GM21381 (cell line): ENCODE measurements around the gene ORAI3.
A peak's percentile ranks its signal among the peaks of the same experiment; 100 is the strongest.

Source experiments
- ATAC-seq: cut with Tn5 transposase; IDR thresholded peaks from one replicate; pipeline ENCODE4 v1.9.1; 2021; ENCODE audit warnings: mild to moderate bottlenecking, moderate library complexity; ENCODE audit not compliant: unreplicated experiment

The ORAI3 gene

DNA sequence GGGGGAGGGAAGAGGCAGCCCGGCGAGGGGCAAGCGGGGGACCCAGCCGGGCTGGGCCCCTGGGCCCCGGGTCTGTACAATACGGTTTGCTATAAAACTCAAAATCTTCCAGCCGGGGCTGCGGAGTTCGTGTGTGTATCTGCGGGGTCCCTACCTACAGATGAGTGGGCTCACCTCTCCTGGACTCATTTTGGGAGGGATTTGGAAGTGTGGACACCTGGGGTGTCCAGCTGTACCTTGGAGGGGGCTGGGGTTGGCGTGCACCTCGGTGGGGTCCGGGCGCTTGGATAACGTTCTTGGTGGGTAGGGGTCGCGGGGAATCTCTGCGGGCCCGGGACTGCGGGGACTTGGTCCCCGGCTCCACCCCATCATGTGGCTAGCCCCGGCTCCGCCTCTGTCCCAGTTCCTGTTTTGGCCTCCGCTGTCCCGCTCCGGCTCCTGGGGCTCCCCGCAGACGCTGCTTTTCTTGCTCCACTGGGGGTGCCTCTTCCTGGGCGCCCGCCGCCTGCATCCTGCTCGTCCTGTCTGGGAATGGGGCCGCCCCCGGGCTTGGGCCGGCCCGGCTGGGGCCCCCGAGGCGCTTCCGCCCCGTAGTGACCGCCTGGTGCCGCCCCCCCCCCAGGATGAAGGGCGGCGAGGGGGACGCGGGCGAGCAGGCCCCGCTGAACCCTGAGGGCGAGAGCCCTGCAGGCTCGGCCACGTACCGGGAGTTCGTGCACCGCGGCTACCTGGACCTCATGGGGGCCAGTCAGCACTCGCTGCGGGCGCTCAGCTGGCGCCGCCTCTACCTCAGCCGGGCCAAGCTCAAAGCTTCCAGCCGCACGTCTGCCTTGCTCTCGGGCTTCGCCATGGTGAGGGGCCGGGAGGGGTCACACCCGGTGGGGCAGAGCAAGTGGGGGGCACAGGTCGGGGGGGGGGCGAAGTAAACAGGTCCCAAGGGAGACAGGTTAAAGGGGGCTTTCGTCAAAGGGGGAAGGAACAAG, at the start of gene ORAI3:
ORAI3 (plus strand) TSS at position 402 of the 983 bp plus-strand sequence; CDS start at position 624, 222 bp downstream.
- ATAC-seq = peak; percentile 57

DNA sequence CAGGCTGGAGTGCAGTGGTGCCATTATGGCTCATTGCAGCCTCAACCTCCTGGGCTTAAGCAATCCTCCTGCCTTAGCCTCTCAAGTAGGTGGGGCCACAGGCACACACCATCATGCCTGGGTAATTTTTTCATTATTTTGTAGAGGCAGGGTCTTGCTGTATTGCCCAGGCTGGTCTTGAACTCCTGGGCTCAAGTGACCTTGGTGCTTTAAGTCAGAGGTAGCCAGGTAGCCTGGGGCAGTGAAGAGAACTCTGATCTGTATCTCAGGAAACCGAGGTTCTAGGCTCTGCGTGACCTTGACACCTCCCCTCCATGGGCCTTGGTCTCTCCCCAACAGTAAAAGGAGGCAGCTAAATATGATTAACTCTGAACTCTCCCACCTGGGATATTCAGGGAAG, 49.1 kb upstream of the ORAI3 start:
- no peak for ATAC-seq

DNA sequence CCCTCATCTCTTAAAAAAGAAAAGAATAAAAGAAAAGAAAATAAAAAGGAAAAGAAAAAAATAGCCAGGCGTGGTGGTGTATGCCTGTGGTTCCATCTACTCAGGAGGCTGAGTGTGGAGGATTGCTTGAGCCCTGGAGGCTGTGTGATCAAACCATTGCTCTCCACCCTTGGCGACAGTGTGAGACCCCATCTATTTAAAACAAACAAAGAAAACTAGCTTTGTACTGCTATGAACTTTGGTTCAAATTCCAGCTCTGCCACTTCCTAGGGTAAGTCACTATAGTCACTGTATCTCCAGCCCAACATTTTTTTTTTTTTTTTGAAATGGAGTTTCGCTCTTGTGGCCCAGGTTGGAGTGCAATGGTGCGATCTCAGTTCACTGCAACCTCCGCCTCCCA, 48.3 kb upstream of the ORAI3 start:
- no peak for ATAC-seq

DNA sequence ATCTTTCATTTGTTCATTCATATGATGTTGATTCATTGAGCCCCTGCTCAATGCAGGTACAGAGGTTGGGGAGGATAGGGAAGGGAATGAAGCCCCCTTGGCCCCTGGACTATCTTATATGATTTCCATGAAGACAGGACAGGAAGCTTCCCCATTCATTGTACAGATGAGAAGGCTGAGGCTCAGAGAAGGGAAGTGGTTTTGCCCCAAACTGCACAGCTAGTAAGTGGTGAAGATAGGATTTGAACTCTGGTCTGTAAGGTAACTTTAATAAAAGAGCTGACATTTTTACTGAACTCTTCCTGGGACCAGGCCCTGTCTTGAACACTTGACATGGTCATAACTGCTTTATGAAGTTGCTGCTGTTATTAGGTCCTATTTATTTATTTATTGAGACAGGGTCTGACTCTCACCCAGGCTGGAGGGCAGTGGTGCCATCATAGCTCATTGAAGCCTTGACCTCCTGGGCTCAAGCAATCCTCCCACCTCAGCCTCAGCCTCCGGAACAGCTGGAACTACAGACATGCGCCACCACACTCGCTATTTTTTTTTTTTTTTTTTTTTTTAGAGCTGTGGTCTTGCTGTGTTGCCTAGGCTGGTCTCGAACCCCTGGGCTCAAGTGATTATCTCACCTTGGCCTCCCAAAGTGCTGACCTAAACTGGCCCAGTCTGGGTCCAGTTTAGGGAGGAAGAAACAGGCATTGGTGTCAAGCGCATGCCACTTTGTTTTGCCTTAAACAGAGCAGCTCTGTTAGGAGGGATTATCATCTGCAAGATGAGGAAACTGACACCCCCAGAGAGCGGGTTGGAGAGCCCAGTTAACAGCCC, 47.5 kb upstream of the ORAI3 start:
- no peak for ATAC-seq

DNA sequence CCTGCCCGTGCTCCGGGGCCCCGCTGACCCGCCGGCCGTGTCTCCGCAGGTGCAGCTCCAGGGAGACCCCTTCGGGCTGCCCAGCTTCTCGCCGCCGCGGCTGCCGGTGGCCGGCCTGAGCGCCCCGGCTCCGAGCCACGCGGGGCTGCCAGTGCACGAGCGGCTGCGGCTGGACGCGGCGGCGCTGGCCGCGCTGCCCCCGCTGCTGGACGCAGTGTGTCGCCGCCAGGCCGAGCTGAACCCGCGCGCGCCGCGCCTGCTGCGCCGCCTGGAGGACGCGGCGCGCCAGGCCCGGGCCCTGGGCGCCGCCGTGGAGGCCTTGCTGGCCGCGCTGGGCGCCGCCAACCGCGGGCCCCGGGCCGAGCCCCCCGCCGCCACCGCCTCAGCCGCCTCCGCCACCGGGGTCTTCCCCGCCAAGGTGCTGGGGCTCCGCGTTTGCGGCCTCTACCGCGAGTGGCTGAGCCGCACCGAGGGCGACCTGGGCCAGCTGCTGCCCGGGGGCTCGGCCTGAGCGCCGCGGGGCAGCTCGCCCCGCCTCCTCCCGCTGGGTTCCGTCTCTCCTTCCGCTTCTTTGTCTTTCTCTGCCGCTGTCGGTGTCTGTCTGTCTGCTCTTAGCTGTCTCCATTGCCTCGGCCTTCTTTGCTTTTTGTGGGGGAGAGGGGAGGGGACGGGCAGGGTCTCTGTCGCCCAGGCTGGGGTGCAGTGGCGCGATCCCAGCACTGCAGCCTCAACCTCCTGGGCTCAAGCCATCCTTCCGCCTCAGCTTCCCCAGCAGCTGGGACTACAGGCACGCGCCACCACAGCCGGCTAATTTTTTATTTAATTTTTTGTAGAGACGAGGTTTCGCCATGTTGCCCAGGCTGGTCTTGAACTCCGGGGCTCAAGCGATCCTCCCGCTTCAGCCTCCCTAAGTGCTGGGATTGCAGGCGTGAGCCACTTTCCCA, 46.6 kb upstream of the ORAI3 start:
- peak; percentile 66 for ATAC-seq

DNA sequence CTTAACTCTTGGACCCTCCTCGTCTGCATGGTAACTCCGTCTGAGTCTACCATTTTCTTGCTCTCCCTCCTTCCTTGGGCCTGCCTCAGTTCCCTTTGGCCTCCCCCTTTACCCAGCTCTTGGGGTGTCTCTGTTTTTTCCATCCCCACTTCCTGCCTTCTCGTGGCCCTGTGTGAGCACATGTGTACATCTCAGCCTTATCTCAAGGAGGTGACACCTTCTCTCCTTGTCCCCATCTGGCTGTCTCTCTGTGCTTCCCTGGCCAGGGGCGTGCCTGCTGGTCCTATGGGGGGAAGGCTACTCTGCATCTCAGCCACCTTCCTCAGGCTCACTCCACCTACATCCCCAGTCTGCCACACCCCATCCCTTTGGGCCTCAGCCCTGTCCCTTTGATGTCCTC, 45.9 kb upstream of the ORAI3 start:
- ATAC-seq = no peak

DNA sequence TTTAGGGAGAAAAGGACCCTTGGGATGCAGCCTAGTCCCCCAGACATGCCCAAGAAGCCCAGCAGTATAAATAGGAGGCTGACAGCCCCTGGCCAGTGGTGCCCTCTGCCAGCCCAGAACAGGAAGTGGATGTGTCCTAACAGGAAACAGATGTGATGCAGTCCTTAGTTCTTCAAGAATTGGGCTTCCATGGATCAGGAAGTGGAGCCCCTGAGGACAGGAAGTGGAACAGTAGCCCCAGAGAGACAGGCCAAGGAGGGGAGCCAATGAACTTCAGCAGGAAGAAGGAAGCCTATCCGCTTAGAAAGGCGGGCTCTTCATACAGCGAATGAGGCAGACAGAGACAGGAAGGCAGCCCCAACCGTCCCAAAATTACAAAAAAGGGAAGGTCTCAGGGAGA, 45.3 kb upstream of the ORAI3 start:
- ATAC-seq = no peak

DNA sequence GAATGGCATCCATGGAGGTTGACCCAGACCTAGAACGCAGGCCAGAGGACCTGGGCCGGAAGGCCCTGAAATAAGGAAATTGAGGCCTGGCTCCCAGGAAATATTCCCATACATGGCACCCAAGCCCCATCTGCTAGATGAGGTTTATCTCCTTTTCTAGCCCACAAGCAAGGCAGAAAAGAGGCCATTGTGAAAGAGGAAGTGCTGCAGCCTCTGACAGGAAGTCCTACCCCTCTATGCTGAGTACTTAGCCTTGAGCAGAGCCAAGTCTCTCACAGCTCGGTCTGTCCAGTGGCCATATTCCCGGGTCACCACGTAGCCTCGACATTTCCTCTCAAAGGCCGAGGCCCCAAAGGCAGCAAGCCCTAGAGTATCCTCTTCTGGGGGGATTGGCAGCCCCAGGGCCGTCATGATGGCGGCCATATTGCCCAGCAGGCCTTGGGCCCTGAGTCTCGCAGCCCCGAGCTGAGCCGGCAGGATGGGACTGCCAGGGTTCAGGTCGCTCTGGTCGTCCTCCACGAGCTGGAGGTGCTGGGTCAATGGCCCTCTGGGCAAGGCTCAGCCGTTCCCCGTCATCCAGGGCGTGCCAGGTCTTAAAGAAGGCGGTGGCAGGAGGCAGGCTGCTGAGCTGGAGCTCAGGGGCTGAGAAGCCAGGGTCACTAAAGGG, 44.6 kb upstream of the ORAI3 start:
- no peak for ATAC-seq

DNA sequence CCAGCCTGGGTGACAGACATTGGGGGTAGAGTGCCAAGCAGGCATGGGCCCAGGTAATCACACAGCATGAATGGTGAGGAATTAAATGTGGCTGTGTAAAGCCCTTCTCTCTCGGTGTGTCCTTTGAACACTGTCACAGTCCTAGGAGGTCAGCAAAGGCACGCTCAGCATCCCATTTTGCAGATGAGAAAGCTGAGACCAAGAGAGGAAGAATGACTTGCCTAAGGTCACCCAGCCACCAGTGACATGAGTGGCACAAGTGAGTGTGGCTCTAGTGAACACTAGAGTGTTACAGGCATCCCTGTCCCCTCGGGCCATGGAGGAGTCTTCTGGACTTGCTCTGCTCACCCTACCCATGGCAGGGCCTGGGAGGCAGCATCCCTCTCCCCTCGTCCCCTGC, 41.8 kb upstream of the ORAI3 start:
- ATAC-seq = no peak

DNA sequence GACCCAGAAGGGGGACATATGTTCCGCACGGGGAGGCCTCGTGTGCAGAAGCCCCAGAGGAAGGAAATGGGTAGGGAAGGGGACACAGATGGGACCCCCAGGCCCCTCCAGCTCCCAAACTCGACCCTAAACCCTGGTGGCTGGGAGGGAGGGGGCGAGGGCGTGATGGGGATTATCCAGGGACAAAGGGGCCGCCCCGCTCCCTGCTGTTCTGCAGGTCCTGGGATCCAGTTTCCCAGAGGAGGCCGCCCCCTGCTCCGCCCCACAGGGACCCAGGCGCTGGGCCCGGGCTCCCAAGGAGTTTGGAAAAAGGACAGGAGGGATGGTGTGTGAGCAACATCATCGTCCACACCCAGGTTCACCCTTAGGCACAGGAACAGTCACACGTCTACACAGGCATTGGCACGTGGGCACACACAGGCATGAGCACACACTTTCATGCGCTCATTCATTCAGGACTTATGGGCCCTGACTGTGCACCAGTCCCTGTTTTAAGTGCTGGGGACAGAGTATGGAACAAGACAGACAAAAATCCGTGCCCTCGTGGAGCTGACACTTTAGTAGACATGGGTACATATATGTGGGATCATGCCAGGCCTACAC, 38.3 kb upstream of the ORAI3 start:
- ATAC-seq = no peak

DNA sequence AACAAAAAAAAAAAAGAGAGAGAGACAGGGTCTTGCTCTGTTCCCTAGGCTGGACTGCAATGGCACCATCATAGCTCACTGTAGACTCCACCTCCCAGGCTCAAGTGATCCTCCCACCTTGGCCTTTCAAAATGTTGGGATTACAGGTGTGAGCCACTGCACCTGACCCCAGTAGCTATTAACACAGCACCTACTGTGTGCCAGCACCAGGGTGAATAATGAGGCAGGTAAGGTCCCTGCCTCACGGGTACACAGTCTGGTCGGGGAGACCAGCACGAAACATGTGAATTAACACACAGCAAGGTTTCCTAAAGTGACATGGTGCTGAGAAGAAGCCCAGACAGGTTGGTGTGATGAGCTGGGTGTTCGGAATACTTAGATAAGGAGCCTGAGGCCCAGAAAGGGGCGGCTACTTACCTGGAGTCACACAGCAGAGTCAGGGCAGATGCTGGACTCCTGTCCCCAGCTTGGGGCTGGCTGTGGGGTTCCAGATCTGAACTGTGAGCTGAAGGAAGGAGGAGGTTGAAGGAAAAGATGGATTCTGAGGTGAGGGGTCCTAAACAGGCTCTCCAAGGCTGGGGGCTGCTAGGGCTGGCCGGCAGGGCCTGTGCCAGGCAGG, 36.0 kb upstream of the ORAI3 start:
- no peak for ATAC-seq

DNA sequence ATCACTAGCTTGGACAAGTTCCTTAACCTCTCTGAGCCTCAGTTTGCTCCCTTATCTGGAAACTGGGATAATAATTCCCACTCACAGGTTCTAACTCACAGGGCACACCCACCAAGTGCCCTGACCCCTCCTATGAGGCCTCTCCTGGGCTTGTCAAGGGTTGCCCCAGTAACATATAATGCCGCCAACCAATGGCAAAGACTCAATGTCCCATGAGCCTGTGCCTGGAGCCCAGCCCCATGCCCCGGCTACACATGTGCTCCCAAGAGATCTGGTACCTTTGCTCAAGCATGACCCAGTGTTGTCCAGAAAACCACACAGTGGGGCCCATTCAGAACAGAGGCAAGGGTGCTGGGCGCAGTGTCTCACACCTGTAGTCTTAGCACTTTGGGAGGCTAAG, 34.0 kb upstream of the ORAI3 start:
- no peak for ATAC-seq

DNA sequence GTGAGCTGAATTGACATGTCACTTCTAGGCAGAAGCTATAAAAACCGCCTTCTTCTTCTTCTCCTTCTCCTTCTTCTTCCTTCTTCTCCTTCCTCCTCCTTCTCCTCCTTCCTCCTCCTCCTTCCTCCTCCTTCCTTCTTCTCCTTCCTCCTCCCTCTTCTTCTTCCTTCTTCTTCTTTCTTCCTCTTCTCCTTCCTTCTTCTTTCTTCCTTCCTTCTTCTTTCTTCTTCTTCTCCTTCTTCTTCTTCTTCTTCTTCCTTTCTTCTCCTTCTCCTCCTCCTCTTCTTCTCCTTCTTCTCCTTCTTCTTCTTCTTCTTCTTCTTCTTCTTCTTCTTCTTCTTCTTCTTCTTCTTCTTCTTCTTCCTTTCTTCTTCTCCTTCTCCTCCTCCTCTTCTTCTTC, 30.3 kb upstream of the ORAI3 start:
- no peak for ATAC-seq

DNA sequence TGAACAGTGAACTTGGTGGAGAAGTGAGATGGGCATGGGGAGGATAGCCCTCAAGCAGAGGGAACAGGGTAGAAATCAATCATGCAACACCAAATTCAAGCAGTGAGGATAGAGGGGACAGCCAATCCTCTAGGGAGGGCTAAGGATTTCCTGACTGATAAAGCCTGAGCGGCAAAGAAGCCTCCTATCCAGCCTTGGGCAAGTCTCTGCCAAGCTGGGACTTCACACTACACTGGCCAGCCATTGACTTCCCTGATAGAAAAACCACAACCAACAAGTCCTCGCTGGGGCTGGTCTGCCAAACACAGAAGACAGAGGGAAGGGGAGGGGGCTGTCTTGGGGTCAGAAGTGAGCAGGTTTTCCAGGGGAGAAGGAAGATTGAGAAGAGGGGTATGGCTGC, 28.0 kb upstream of the ORAI3 start:
- no peak for ATAC-seq

DNA sequence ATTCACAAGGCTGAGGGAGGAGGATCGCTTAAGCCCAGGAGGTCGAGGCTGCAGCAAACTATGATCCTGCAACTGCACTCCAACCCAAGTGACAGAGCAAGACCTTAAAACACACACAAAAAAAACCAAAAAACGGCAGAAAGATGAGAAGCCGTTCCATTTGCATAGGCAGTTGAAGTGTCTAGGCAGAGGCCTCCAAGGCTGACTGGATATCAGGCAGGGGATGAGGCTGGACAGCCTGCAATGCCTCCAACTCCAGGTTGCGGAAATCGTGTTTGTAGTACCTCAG, 27.5 kb upstream of the ORAI3 start:
- no peak for ATAC-seq

DNA sequence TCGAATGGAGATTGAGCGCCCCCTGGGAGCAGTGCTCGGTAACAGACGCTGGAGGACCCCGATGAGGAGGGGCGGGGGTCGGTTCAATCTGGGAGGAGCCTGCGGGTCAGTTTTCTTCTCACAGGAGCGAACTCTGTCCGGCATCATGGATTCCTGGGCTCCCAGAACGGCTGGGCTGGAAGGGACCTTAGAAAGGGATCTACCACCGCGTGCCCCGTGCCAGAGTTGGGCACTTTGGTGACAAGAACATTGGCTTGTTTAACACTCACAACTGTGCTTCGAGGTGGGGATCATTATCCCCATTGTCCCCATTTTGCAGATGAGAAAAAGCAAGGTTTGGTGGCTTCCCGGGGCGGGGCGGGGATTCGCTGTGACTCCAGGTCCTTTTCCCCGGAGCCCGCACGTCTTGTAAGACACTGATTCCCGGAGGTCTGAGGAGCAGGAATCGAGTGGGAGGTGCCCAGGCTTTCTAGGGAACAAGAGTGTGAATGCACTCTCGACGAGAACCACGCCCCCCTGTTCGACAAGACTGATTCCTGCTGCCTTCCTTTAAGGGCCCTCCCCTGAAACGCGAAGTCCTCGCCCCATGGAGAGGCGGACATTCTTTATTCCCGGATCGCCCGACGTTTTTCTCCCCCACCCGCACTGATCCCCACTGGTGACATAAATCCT, 27.0 kb upstream of the ORAI3 start:
- peak; percentile 1 for ATAC-seq

DNA sequence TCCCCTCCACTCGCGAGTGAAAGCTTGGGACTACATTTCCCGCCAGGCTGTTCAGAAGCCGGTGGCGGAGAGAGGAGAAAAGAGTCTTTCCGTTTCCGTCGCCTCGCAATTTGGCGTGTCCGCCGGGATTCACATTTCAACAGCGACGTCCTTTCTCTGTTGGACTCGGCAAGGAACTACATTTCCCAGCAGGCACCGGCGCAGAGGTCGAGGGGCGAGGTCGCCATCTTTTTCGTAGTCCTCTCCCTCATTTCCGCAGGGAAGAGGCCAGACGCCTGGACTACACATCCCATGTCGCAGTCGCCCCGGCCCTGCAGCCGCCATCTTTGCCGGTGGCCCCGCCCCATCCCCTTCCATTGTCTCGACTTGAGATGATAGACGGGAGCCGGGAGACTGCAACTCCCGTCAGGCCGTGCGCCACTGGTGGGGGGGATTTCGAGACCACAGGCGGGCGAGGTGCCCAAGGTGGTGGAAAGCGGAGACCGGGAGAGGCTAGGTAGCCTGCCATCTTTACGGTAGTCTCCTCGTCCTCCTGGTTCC, 26.4 kb upstream of the ORAI3 start:
- ATAC-seq = peak; percentile 67

DNA sequence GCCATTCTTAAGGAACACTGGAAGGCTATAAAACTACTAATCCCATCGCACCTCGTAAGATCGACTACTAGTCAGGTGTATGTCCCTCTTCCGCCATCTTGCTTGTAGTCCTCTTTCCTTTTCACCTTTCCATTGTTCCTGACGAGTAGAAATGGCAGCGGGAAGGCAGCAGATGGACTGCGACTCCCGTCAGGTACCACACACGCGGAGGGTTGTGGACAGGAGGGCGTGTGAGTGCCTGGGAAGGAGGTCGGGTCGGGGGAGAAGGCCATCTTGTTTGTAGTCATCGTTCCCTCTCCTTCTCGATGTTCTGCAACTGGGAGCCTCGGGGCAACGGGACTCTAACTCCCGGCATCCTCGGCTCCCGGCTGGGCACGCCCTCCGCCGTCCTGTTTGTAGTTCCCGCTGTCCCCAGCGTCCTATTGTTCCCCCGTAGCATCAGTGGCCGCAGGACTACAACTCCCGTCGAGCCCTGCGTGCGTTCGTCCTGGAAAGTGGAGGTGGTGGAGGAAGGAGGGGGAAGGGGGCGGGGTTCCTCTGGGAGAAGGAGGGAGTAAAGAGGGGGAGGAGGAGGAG, 25.8 kb upstream of the ORAI3 start:
- ATAC-seq = peak; percentile 64
